NT2/D1 (cell line): ENCODE results near the gene CLASP1.
"Not testable (repeated sequence)": the region's sequence is repeated elsewhere in the genome, so short reads cannot be mapped to it uniquely, and the experiment has no call there.

Experiments
- SUZ12 ChIP-seq: IDR thresholded peaks from 2 replicates; pipeline ENCODE4 v1.6.1; 2011; ENCODE audit not compliant: insufficient read length, insufficient read depth; ENCODE audit errors: extremely low read depth
- YY1 ChIP-seq: IDR thresholded peaks from 2 replicates; pipeline ENCODE4 v1.6.1; 2011; ENCODE audit not compliant: insufficient read length, insufficient read depth

- TF ChIP-seq SUZ12, YY1: not testable (repeated sequence)
Observed at GRCh38 chr2:121297866-121298265, 351.4 kb downstream of the CLASP1 start.
